GM21576 (cell line): ENCODE data around the gene MEF2B.
"Not testable (repeated sequence)": the region's sequence is repeated elsewhere in the genome, so short reads cannot be mapped to it uniquely, and the experiment has no call there.

ENCODE experiments used
- ATAC-seq: cut with Tn5 transposase; IDR thresholded peaks from one replicate; pipeline ENCODE4 v1.9.1; 2021; ENCODE audit warnings: mild to moderate bottlenecking, moderate library complexity; ENCODE audit not compliant: unreplicated experiment

Gene MEF2B

DNA sequence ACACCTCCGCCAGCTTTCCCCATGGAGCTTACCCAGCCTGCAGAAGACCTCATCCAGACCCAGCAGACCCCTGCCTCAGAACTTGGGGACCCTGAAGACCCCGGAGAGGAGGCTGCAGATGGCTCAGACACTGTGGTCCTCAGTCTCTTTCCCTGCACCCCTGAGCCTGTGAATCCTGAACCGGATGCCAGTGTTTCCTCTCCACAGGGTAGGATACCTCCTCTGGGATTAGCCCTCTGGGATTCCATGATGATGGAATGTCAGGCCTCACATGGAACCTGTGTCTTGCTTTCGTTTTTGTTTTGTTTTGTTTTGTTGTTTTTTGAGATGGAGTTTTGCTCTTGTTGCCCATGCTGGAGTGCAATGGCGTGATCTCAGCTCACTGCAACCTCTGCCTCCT is 23.9 kb upstream of the MEF2B start:
- ATAC-seq: no peak

DNA sequence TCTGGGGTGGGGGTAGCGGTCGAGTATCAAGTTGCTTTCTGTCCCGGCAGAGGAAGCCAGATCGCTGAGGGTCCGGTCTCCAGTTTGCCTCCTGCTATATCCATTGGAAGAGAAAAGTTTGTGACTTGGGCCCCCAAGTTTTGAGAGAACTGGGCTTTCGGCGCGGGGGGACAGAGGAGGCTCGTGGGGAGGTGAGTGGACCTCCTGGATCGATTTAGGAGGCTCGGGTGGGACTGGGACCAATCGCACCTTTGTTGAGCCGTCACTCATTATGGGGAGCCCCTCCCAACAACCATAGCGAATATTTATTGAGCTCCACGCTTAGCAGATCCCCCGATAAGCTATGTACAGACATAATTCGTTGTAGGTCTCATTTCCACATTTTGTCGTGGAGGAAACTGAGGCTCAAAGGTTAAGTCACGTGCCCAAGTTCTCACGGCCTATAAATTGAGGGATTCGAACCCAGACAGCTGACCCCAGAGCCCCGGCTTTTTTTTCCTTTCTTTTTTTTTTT is 22.9 kb upstream of the MEF2B start:
- no peak for ATAC-seq

DNA sequence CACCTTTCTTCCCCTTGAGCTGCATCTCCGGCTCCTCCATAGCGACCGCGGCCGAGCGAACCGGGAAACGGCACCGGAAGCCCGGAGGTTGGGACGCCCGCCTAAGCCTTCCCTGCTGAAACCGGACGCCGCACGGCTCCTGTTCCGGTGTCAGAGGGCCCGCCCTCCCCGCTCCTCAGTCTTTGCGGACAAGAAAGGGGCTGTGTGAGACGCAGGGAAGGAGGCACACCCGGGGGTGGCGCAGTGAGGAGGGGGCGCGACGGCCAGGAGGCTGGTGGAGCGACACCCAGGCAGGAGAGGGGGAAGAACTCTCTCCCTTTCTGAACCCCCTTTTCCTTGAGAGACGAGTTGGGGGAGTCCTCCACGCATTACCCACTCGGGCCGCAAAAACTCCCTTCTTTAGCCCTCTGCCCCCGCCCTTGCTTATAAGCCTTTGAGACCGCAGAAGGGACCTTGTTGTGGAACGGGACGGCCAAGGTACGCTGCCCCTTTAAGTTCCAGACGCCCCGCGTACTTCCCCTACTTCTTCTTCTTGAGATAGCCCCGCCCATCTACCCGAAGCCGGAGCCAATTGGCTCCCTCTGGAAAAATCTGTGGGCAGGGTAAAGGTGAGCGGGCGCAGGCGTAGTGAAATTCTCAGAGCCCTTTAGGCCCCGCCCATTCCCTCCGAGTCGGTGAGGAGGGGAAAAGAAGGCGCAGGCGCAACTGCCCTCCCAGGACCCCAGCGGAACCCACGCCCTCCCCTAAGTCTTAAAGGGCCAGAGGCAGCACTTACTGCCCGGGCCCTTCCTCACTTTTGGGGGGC is 22.2 kb upstream of the MEF2B start, which contains the start of the genes BORCS8 and RFXANK:
BORCS8 (minus strand) TSS at position 75 of the 805 bp plus-strand sequence; CDS start at position 40, 35 bp downstream.
RFXANK (plus strand) TSS at position 181 of the 805 bp plus-strand sequence. CDS start 1,689 bp downstream, outside the sequence.
- peak; percentile 84 for ATAC-seq

DNA sequence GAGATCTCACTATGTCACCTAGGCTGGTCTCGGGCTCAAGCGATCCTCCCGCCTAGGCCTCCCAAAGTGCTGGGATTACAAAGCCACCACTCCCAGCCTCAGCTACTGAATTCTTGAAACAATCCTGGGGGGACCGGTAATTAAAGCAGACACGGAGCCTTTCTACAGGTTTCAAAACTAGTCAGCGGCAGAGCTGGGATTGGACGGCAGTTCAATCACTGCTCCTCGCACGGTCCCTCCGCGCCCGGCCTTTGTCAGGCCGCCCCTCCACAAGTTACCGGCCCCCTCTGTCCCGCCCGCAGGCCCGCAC is 21.7 kb upstream of the MEF2B start:
- no peak for ATAC-seq

DNA sequence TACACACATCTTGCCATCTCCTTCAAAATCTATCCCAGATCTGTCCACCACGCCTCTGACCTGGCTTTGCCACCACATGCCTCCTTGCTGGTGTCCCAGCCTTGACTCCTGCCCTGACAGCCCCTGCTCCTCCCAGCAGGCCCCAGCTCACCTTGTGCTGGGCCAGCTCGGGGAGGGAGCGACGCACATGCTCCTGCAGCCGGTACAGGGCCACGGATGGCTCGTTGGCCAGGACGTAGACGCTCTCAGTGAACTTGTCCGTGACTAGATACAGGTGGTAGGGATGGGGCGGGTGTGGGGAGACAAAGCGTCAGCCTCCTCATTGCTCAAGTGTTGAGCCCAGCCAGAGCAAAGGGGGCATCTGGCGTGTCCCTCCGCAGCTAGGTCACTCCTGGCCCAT is 16.7 kb upstream of the MEF2B start:
- no peak for ATAC-seq

DNA sequence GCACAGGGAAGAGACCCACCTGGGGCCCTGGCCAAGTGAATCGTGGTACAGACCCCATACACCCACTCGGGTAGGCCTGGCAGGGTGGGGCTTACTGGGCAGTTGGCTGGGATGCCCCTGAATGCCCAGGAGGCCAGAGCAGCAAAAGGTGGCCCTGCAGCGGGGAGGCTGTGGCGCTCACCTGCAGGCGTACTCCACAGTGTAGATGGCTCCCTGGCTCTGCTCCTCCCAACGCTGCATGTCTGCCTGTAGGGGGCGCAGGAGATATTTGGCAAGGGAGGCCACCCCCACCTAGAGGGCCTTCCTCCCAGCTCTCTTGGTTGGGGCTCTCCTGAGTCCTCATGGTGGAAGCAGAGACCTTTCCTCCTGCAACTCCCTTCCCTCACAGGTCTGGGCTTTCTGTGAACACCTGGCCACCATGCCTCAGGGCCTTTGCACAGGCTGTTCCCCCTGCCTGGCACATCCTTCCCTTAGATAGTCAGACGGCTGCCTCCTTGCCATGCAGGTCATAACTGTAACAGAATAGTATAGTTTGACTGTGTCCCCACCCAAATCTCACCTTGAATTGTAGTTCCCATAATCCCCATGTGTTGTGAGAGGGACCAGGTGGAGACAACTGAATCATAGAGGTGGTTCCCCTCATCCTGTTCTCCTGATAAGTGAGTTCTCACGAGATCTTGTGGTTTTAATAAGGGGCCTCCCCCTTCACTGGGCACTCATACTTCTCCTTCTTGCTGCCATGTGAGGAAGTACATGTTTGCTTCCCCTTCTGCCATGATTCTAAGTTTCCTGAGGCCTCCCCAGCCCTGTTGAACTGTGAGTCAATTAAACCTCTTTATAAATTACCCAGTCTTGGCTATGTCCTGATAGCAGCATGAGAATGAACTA is 16.0 kb upstream of the MEF2B start:
- no peak for ATAC-seq

DNA sequence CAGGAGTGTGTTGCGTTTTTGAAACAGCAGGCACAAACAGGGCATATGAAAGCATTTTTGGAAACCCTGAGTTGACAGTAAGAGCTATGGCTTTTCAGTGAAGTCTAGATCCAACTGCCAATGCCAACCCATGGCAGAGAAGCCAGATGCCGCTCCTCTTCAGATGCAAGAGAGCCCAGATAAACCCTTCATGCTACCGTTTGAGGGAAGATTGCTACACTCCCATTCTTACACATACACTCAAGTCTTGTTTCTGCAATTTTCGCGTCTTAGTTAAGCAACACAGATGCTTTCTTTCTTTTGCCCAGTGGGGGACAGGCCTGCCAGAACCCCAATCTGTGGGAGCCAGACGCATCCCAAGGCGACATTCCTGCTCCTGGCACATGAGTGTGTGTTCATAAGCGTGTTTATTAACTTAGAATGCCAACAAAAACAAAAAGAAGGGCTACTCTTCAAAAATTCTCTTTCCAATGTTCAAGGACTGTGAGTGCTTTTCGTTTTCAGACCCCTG is 11.5 kb upstream of the MEF2B start:
- ATAC-seq: no peak

DNA sequence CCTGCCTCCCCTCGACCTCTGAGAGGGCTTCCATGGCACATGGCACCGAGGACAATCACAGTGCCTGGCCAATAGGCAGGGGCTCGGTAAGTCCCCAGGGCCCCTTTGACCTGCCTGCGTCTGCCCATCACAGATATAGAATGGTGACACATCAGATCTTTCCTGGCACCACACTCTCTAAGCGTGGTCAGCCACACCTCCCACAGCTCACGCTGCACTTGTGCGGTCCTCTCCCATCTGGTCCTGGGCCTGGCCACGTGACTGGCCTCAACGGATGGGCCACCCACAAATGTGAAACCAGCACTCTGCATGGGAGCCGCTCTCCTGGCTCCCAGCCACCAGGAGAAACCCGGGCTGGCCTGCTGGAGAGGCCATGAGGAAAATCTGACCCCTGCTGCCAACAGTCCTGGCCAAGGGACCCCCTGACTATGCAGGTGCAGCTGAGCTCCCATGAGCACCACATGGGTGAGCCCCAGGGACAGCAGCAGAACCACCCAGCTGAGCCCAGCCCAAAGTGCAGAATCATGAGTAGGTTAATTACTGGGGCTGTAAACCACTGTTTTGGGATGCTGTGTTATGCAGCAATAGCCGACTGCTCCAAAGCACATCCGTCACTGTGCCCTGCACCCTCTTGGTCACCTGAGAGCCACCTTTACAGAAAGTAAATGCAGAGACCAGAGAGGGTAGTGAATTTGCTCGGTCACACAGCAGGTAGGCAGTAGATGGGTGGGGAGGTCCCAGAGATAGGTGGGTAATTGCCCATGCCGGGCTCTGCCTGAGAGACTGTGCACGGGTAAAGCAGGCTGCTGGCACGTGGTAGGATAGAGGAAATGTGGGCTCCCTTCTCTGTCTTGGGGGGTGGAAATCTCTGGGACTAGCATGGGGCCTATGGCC is 9.7 kb upstream of the MEF2B start:
- no peak for ATAC-seq

DNA sequence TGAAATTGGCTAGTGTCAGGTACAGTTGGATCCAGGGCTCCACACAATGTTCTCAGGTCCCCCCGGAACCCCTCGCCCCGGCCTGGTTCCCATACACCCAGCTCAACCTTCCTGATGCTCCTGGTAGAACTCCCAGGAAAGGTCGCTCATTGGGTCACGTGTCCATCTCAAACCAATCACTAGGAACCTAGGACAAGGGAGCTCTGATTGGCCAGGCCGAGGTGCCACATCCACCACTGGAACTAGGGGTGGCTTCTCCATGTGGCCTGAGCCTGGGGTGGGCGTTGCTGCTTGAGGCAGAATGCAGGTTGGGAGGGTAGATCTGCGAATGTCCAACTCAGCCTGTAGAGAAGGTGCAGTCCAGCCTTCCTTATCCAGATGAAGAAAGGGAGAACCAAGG is 6.9 kb upstream of the MEF2B start:
- no peak for ATAC-seq

DNA sequence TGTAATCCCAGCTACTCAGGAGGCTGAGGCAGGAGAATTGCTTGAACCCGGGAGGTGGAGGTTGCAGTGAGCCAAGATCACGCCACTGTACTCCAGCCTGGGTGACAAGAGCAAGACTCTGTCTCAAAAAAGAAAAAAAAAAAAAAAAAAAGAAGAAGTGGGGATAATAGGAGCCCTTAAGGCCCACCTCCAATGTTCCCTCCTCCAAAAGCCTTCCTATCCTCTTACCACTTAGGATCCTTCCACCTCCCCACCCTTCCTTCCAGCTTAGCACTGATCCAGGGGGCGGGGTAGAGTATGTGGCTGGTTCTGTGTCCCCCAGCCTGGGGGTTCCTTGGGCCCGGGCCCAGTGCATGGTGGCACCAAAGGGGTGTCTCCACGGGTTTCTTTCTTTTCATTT is 3.2 kb upstream of the MEF2B start:
- not testable (repeated sequence) for ATAC-seq

DNA sequence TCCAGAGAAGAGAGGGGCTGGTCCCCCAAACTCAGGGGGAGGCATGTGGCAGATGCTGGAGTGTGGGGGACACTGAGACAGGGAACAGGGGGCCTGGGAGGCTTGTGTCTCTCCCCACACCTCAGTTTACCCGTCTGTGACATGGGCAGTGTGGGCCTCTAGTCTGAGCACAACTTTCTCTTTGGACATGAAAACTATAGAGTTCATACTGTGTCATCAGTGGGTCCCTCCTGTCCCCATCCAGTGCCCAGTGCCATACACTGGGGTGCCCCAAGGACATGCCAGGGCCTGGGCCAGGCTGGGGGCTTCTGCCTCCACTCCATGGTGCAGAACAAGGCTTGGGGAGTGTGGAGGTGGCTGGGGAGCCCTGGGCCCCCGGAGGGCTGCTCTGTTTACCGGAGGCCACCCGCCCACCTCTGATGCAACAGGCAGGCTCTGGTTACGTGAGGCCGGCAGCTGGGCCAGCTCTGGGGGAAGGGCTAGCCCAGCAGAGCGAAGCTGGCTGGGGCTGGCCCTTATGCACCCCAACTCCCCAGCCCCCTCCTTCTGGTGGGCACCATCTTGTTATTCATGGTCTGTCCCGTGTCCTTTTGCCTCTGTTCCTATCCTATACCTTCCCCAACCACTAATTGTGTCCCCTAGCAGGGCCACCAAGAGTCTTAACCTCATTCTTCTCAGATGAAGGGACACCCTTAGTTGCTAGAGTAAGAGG is 1.9 kb upstream of the MEF2B start:
- ATAC-seq: no peak

DNA sequence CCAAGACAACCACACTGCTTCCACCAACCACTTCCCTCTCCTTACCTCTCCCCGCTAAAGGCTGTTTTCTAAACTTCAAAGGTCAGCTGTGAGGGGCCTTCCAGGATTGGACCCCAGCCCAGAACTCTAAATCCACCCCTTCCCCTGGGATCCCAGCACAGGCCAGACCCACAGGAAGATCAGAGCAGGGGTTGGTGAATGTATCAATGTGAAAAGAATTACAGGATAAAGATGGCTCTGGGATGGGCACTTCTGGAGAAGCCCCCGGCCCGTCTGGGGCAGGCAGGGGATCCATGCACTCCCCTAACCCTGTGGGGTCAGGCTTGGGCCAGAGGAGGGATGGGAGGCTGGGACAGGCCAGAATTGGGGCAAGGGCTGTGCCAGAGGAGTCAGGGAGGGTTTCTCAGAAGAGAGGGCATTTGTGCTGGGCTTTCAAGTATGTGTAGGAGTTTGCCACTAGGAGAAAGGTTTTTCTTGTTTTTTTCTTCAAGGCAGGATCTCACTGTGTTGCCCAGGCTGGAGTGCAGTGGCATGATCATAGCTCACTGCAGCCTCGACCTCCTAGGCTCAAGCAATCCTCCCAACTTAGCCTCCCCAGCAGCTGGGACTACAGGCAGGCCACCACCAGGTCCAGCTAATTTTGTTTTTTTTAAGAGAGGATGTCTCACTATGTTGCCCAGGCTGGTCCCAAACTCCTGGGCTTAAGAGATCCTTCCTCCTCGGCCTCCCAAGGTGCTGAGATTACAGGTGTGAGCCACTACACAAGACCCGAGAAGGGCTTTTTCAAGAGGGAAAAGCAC is 1.0 kb upstream of the MEF2B start:
- no peak for ATAC-seq

DNA sequence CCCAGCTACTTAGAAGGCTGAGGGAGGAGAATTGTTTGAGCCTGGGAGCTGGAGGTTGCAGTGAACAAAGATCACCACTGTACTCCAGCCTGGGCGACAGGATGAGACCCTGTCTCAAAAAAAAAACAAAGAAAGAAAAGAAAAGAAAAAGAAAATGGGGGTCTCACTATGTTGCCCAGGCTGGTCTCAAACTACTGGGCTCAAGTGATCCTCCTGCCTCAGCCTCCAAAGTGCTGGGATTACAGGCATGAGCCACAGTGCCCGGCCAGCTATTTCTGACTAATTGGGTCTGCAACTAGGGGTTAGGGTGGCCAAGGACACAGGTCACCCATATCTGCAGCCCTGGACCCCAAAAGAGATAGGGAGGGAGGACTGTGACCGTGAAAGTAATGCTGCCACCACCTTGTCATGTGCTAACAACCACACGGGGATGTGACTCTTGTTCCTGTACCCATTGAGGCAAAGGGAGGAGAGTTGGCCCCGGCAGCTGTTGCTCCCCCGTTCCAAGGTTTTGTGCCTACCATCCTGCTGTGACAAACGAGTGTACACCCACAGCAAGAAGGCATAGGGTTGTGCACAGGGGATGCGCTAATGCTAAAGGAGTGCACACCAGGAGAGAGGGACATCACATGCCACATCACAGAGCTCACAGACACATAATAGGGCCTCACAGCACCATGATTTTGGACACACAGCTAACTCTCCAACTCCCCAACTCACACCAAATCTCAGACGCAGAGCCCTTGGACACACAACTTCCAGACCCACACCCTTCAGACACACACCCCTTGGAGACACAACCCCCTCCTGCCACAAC is 619 bp downstream of the MEF2B start:
- ATAC-seq: no peak

DNA sequence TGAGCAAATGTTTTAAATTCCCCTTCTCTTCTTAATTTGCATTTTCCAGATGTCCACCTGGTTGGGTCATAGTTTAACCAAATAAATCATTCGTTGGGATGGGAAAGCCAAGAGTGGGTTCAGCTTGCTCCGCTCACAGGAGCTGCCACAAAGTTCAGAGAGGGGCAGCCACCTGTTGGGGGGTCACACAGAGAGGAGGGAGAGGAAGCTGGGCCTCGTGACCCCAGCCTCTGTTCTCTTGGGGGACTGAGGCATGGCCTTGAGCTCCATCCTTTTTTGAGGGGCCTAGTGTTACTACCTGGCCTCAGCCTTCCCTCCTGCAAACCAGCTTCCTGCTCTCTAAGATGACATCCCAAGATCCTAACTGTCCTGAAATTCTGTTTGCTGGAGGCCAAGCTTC is 2.5 kb downstream of the MEF2B start:
- no peak for ATAC-seq

DNA sequence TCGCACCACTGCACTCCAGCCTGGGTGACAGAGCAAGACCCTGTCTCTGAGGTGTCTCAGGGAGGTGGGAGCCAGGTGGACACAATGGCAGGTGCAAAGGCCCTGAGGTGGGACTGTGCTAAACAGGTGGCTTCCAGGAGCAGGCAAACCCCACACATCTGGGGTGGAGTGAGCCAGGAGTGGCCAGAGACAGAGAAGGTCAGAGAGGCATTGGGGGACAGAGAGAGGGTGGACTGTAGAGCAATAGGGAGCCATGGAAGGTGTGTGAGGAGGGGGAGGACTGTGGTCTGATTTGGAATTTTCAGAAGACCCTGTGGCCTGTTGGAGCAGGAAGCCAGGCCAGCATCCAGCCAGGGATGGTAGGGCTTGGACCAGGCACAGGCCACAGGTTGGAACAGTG is 4.7 kb downstream of the MEF2B start:
- ATAC-seq: no peak

DNA sequence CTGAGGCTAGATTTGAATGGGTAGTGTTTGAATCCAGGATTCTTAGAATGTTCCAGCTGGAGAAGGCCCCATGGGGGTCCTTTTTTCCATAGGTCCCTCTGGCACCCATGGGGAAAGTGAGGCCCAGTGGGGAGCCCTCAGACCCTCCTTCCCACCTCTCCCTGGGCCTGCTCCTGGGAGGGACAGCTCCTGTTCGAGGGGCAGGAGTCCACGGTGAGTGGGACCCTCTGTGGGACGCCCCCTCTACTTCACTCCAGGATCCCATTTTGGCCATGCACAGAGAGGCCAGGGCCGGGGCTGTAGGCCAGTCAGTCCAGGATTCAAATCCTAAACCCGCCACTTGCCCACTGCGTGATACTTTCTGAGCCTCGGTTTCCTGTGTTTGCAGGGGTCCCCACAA is 7.6 kb downstream of the MEF2B start:
- ATAC-seq: no peak

DNA sequence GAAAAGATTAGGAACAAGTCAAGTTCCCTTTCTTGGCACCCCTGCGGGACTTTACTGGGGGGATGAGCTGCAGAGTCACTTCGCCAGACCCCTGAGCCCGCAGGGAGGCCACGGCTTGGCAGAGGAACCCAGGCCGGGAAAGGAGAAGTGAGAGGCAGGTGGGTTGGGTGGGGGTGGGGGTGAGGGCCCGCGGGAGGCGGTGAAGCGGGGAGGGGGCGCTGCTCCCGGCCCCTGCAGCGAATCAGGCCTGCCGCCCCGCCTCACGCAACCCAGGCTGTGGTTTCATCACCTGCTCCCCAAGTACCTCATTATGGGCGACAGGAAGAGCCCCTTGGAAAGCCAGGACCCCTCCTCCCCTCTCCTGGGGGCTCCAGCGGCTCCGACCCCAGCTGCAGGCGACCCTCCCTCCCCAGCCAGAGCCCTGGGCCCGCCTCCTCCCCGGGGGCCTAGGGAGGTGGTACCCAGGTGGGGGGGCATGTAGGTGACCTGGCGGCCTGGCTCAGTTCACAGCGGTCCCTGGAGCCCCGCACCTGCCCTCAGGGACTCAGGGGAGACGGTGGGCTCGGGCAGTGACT is 9.5 kb downstream of the MEF2B start:
- no peak for ATAC-seq

DNA sequence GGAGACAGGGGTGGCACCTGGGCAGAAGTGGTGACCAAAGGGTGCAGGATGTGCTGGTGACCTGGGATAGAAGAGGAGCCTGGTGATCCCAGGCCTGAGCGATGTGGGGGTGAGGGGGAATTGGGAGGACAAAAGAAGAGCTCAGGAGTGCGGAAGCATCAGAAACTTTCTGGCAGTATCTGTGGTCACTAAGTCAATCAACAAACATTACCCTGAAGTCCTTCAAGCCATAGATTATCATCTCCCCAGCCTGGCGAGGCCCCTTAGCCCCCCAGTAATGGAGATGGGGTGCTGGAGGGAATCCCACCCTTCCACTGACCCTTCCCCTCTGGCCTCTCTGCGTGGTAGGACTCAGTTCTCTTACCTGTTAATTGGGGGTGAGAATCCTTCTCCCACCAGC is 10.5 kb downstream of the MEF2B start:
- no peak for ATAC-seq
